GM19023 (cell line): ENCODE measurements around the gene SMAD6.

Source experiments
- ATAC-seq: cut with Tn5 transposase; IDR thresholded peaks from one replicate; pipeline ENCODE4 v1.9.1; 2021; ENCODE audit warnings: mild to moderate bottlenecking, moderate library complexity; ENCODE audit not compliant: unreplicated experiment

Gene SMAD6

DNA sequence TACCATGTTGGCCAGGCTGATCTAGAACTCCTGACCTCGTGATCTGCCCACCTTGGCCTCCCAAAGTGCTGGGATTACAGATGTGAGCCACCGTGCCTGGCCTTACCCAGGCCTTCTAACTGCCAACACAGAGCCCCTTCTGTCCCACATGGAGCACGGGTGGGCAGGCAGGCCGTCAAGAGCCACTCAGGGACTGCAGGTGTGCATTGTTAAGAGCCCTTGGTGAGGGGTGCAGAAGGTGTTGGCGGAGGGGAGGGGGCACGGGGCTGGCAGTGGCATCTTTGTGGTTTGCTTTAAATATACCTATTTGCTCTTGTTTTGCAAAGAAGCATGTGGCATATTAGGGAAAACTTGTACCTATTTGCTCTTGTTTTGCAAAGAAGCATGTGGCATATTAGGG lies 37.3 kb downstream of the SMAD6 start:
- no peak for ATAC-seq

GRCh38 chr15:66740802-66741201 lies 38.8 kb downstream of the SMAD6 start:
- no peak for ATAC-seq

DNA sequence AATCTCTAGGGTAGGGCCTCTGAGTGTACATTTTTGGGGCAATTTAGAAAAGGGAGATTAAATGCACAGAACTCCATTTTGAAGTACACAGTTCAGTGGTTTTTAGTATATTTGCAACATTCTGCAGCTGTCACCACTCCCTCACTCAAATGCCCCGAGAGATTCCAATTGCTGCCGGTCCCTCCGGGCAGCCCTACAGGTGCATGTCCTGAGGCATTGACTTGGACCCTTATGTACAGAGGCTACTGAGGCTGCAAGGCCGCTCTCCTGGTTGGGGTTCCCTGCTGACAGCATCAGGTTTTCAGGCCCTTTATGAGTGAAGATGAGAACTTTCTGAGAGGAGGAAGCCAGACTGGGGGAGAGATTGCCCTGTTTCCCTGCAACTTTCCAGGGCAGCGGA lies 39.6 kb downstream of the SMAD6 start:
- no peak for ATAC-seq

DNA sequence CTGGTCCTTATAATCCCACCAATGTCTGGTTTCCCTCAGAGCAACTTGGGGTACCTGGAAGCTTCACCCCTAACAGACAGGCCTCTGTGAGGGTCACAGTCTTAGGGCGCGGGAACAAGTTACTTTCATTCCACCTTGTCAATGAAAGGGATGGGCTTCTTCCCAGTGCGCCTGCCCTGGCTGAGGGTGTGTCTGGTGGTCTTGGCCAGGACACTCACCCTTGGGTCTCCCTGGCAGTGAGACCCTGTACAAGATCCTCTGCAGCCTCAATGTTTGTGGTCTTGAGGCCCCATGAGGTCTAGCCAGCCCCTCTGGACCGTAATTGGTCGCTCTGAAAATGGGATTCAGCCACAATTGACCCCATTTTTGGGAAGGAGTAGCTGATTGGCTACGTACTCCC lies 40.2 kb downstream of the SMAD6 start:
- no peak for ATAC-seq

- no peak for ATAC-seq
These were observed 41.2 kb downstream of the SMAD6 start for GRCh38 chr15:66743204-66743603.

- no peak for ATAC-seq
These were observed 41.9 kb downstream of the SMAD6 start for GRCh38 chr15:66743703-66744536.

DNA sequence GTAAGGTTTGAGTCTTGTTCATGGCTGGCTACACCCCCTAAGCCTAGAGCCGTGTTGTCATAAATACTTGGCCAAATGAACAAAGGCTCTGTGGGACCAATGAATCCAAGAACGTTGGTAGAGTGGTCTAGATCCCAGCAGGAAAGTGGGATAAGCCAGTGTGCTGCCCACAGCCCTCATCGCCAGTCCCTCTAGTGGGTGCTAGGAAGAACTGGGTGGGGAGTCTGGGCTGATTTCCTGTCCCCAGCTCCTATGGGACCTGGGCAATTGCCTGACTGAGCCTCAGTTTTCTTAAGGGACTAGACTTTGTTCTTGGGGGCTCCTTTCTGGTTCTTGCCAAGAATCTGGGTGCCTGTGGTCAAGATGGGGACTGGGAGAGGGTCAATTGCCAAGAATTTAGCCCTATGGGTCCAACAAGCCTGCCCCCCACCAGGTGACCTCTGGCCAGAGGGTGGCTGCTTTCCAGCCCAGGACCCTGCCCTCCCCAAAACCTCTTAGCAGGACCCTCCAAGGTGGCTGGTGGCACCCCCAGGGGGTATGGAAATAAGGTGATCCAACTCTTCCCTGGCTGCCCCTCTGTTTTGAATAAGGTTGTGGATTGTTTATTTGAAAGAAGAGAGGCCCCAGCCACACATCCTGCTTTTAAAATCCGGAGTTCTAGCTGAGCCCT lies 42.7 kb downstream of the SMAD6 start:
- ATAC-seq: no peak

- no peak for ATAC-seq
These were observed 43.6 kb downstream of the SMAD6 start for GRCh38 chr15:66745530-66746230.

- ATAC-seq: no peak
These were observed 44.2 kb downstream of the SMAD6 start for GRCh38 chr15:66746231-66746605.

- ATAC-seq: no peak
These were observed 45.2 kb downstream of the SMAD6 start for GRCh38 chr15:66747223-66747622.

DNA sequence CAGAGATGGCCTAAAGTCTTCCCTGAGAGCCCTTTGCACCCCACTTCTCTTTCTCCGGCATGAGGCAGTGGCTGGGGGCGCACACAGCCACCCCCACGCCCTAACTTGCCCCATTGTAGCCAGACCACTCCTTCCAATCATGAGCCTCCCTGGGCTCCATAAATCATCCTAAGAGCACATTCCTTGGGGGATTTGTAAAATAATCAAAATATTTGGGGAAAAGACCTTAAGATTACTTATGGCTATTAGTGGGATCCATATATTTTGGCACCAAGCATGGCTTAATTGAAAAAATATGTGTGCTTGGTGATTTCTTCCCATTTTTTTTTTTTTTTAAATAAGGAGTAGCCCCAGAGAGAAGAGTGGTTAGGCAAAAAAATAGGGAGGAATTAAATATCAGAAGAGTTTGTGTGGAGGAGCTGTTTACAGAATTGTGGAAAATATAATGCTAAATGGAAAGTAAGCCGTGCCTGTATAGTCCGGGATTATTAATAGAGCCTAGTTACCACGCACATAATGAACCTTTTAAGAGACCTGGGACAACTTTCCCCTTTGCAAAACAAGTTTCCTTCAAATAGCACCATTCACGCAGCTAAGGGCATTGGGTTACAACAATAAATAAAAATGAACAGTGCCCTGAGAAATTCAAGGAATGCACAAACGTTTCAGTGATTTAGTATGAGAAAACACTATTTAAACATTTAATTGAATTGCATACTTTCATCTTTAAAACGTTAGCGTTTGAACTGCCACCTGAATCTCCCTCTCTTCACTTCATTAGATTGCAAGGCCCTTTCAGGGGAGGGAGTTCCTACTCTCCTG lies 46.1 kb downstream of the SMAD6 start:
- ATAC-seq: no peak

DNA sequence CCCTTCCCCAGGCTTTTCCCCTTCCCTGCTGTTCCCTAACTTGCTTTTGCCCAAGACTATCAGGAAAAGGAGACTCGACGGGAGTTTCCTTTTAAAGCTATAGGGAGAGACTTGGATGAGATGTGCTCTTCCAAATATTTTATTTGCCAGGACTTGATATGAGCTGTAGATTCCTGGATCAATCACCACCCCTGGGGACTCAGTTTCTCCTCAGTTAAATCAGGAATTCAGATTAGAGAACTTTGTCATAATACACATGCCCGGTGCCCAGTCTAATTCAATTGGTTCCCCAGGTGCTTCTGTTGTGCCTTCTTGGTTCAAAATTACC lies 46.6 kb downstream of the SMAD6 start:
- no peak for ATAC-seq

- ATAC-seq: no peak
These were observed 48.0 kb downstream of the SMAD6 start for GRCh38 chr15:66749841-66750575.

GRCh38 chr15:66750609-66751008 lies 48.6 kb downstream of the SMAD6 start:
- no peak for ATAC-seq

DNA sequence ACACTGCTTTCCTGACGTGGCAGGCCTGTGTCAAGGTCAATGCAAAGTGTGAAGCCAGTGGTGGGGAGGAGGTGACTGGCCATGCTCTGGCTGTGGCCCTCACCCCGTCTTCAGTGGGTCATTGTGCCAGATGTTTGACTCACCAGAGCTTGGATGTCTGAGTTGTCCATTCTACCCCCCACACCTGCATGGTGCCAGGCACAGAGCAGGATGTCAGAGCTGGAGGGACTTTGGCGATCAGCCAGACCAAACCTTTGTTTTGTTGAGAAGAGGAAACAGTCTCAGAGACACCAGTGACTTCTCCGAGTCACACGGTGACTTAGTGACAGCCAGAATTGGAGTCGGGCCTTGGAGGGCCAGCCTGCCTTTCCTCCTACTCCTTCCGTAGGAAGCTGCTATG lies 49.5 kb downstream of the SMAD6 start:
- ATAC-seq: no peak

DNA sequence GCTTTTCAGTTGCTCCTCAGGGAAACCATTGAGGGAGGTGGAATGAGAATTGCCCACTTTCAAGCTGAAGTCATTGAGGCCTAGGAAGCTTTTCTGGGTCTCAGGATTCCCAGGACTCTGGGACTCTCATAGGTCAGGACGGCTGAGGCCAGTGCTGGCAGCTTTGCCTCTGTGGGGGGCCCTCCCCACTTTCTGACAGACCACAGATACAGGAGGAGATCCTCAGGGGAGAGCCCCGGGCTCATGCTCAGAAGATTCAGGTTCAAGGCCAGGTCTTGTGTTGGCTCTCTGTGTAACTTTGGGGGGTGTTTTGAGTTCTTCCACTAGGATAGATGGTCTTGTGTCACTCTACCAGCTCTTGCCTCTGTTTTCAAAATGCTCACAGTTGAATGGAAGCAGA lies 50.0 kb downstream of the SMAD6 start:
- ATAC-seq: no peak

DNA sequence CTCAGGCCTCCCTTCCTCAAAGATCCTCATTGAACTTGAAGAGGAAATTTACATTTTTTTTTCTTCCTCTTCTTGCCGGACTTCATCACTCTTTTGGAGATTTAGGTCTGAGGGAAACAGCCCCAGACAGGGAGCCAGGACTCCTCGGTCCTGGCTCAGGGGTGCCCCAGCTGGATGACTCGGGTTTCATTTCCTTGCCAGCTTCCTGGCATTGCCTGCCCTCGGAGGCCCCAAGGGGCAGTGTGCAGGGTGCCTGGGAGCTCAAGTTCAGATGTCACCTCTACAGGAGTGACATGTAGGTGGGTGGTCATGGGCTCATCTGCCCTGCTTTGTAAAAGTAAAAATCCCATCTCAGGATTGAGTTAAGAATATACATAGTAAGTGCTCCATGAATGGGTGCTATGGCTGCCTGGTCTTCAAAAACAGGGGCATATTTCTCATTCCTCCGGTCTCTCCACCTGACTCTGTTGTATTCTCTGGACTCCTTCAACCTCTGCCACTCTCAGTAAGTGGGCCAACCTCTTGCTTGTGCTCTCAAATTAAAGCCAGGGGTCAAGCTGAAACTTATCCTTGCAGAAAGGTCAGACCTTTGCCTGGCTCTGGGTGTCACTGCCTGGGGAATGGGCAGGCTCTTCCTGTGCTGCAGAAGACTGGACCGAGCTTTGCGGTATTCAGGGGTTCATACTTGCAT lies 51.8 kb downstream of the SMAD6 start:
- no peak for ATAC-seq

DNA sequence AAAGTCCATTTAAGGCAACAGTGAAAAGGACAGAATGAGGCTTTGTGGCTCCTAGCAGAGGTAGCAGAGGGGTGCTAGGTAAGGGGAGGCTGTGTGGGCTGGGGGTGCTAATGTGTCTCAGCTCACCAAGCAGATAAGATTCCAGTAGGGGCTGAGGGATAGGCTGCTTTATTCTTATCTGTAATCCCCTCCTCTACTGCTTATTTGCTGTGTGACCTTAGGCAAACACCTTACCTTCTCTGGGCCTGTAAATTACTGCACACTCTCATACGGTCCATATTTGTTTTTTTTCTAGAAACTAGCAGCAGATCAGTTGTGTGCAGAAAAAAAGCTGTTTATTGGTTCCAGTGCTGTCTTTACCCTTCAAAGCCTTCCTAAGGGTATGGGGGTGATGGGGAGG lies 52.8 kb downstream of the SMAD6 start:
- ATAC-seq: no peak

DNA sequence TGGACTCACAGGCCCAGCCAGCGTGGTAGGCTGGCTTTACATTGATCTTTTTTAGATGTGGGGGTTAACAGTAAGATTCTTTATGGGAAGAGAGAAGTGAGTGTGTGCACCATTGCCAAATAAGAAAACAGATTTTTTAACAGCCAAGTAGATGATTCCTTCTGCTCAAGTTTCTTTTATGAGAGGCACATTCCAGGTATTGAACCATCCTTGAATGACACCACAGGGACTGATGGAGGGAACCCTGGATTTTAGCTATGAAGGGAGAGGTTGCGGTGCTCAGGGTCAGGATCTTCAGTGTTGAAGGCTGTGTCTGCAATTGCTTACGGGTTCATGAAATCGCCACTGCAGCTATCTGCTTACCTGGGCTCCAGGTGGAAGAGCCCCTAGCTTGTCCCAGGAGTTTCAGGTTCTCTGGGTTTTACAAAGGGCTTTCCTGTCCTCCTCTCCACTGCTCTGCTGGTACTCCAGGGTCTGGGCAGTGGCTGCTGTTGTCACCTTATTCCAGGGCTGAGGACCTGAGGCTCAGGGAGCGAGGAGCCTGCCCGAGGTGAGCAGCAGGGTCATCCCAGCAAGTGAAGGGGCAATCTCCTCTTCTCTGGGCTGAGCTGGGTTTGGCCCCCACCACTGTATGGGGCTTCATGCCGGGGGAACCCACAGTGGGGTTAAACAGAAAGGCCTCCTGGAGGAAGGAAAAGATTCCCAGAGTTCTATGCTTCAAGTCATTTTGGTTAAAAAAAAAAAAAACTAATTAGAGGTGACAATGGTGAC lies 53.4 kb downstream of the SMAD6 start:
- no peak for ATAC-seq
